Measurements from ENCODE around the gene LRRC61. TPM values are rescaled to one million over a fixed set of nuclear protein-coding genes. Genes with fewer than 3 reads are reported as not detected.

Gene LRRC61
- total RNA-seq, 1 experiment from 2014 or later: 48.1 TPM

GRCh38 chr7:150325901-150326300 lies 2.7 kb downstream of the LRRC61 start:
- CTCF ChIA-PET: no interaction called here
- no peak for DNase-seq (ENCODE audit: low spot score)
- Histone ChIP-seq H3K27ac (ENCODE audit: low read depth, low read length, poor library complexity, severe bottlenecking) (no peak overlapping the region), H3K4me3 (ENCODE audit: low read depth, low read length, poor library complexity, severe bottlenecking) (no peak overlapping the region), H3K27me3 (replicated peaks; ENCODE audit: insufficient read depth, low read depth, low read length, poor library complexity) (no peaks in the 10 kb centered on the region), H3K9me3 (ENCODE audit: low read depth, low read length, poor library complexity, severe bottlenecking) (no peaks in the 10 kb centered on the region), H3K4me1 (ENCODE audit: insufficient read depth, low read length, poor library complexity, severe bottlenecking) (peaks cover 11% of the 10 kb centered on the region), H3K36me3 (ENCODE audit: insufficient read depth, low read length, poor library complexity, severe bottlenecking) (peaks cover 34% of the 10 kb centered on the region)
- TF ChIP-seq CTCF (conservative IDR thresholded peaks at IDR 0.05; ENCODE audit: low read depth, low read length): no peak
- no peak for TF ChIP-seq EZH2 (IDR thresholded peaks at IDR 0.05; ENCODE audit: borderline replicate concordance, low read depth, low read length, poor library complexity, severe bottlenecking)
- no TSS peak for BruUV-seq (replicated peaks)
- POLR2A ChIA-PET (ENCODE audit: low non-redundant PET): interaction anchor here (0.7 kb wide), 1 partner anchor 735 kb away, joined by 3 read pairs; no protein-coding TSS in a partner anchor
- intact Hi-C loops (cut with micrococcal nuclease; ENCODE audit: unreplicated experiment): no loop called here

GRCh38 chr7:150326657-150327268 lies 3.6 kb downstream of the LRRC61 start:
- no TSS peak for BruUV-seq (replicated peaks)
- ChIA-PET POLR2A (ENCODE audit: low non-redundant PET) (interaction anchor here (0.7 kb wide), 1 partner anchor 734 kb away, joined by 3 read pairs; no protein-coding TSS in a partner anchor), CTCF (no interaction called here)
- H3K9me3 ChIP-seq (ENCODE audit: low read depth, low read length, poor library complexity, severe bottlenecking): no peaks in the 10 kb centered on the region
- H3K4me1 ChIP-seq (ENCODE audit: insufficient read depth, low read length, poor library complexity, severe bottlenecking): peaks cover 10% of the 10 kb centered on the region
- H3K36me3 ChIP-seq (ENCODE audit: insufficient read depth, low read length, poor library complexity, severe bottlenecking): peaks cover 34% of the 10 kb centered on the region
- no peak overlapping the region for H3K27ac ChIP-seq (ENCODE audit: low read depth, low read length, poor library complexity, severe bottlenecking)
- H3K27me3 ChIP-seq (replicated peaks; ENCODE audit: insufficient read depth, low read depth, low read length, poor library complexity): no peaks in the 10 kb centered on the region
- DNase-seq (ENCODE audit: low spot score): no peak
- TF ChIP-seq EZH2 (IDR thresholded peaks at IDR 0.05; ENCODE audit: borderline replicate concordance, low read depth, low read length, poor library complexity, severe bottlenecking): no peak
- TF ChIP-seq CTCF (conservative IDR thresholded peaks at IDR 0.05; ENCODE audit: low read depth, low read length): no peak
- intact Hi-C loops (cut with micrococcal nuclease; ENCODE audit: unreplicated experiment): no loop called here
- no peak overlapping the region for H3K4me3 ChIP-seq (ENCODE audit: low read depth, low read length, poor library complexity, severe bottlenecking)

GRCh38 chr7:150327308-150327707 lies 4.2 kb downstream of the LRRC61 start:
- no TSS peak for BruUV-seq (replicated peaks)
- Histone ChIP-seq H3K4me1 (ENCODE audit: insufficient read depth, low read length, poor library complexity, severe bottlenecking) (peaks cover 4% of the 10 kb centered on the region), H3K27ac (ENCODE audit: low read depth, low read length, poor library complexity, severe bottlenecking) (no peak overlapping the region), H3K4me3 (ENCODE audit: low read depth, low read length, poor library complexity, severe bottlenecking) (no peak overlapping the region), H3K27me3 (replicated peaks; ENCODE audit: insufficient read depth, low read depth, low read length, poor library complexity) (no peaks in the 10 kb centered on the region), H3K9me3 (ENCODE audit: low read depth, low read length, poor library complexity, severe bottlenecking) (no peaks in the 10 kb centered on the region), H3K36me3 (ENCODE audit: insufficient read depth, low read length, poor library complexity, severe bottlenecking) (peaks cover 34% of the 10 kb centered on the region)
- ChIA-PET POLR2A (ENCODE audit: low non-redundant PET) (no interaction called here), CTCF (no interaction called here)
- TF ChIP-seq CTCF (conservative IDR thresholded peaks at IDR 0.05; ENCODE audit: low read depth, low read length): no peak
- TF ChIP-seq EZH2 (IDR thresholded peaks at IDR 0.05; ENCODE audit: borderline replicate concordance, low read depth, low read length, poor library complexity, severe bottlenecking): no peak
- no peak for DNase-seq (ENCODE audit: low spot score)
- intact Hi-C loops (cut with micrococcal nuclease; ENCODE audit: unreplicated experiment): no loop called here
